Measurements from ENCODE around the gene ACTR1A.

DNA sequence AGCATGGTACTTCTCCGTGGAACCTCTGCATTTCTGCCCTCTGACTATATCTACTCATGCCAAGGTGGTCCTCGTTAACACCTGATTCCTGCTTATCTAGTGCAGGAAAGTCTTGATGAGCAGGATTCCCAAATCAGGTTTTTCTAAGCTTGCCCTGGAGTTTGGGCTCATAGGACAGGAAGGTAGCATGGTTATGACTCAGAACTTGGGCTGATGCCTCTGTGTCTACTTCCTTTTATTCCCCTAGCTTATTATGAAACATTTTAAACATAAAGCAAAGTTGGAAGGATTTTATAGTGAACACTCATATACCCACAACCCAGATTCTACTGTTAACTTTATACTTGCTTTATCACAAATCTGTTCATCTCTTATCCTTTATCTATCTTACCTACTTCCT is 6.9 kb upstream of the ACTR1A start:
- TF ChIP-seq, protein P1, sequence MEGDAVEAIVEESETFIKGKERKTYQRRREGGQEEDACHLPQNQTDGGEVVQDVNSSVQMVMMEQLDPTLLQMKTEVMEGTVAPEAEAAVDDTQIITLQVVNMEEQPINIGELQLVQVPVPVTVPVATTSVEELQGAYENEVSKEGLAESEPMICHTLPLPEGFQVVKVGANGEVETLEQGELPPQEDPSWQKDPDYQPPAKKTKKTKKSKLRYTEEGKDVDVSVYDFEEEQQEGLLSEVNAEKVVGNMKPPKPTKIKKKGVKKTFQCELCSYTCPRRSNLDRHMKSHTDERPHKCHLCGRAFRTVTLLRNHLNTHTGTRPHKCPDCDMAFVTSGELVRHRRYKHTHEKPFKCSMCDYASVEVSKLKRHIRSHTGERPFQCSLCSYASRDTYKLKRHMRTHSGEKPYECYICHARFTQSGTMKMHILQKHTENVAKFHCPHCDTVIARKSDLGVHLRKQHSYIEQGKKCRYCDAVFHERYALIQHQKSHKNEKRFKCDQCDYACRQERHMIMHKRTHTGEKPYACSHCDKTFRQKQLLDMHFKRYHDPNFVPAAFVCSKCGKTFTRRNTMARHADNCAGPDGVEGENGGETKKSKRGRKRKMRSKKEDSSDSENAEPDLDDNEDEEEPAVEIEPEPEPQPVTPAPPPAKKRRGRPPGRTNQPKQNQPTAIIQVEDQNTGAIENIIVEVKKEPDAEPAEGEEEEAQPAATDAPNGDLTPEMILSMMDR (IDR thresholded peaks at IDR 0.05) = no peak
- TF ChIP-seq, protein P2, sequence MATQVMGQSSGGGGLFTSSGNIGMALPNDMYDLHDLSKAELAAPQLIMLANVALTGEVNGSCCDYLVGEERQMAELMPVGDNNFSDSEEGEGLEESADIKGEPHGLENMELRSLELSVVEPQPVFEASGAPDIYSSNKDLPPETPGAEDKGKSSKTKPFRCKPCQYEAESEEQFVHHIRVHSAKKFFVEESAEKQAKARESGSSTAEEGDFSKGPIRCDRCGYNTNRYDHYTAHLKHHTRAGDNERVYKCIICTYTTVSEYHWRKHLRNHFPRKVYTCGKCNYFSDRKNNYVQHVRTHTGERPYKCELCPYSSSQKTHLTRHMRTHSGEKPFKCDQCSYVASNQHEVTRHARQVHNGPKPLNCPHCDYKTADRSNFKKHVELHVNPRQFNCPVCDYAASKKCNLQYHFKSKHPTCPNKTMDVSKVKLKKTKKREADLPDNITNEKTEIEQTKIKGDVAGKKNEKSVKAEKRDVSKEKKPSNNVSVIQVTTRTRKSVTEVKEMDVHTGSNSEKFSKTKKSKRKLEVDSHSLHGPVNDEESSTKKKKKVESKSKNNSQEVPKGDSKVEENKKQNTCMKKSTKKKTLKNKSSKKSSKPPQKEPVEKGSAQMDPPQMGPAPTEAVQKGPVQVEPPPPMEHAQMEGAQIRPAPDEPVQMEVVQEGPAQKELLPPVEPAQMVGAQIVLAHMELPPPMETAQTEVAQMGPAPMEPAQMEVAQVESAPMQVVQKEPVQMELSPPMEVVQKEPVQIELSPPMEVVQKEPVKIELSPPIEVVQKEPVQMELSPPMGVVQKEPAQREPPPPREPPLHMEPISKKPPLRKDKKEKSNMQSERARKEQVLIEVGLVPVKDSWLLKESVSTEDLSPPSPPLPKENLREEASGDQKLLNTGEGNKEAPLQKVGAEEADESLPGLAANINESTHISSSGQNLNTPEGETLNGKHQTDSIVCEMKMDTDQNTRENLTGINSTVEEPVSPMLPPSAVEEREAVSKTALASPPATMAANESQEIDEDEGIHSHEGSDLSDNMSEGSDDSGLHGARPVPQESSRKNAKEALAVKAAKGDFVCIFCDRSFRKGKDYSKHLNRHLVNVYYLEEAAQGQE (IDR thresholded peaks at IDR 0.05; ENCODE audit: insufficient read depth in 1 of 2, low read depth in 2 of 2, low read length in 1 of 2) = no peak
- no peak for TF ChIP-seq TCF7L2 (IDR thresholded peaks at IDR 0.05; ENCODE audit: low read depth, low read length)

Data from Panc1 (cell line).